Natural killer cell (primary cell): ENCODE results near the gene CNTNAP1. TPM values are rescaled to one million over a fixed set of nuclear protein-coding genes. Genes with fewer than 3 reads are reported as not detected.

Experiments
- ATAC-seq, 3 donors: fragments of 150-1000 bp in 2 of 3; fragments of 200-7000 bp in 1 of 3; cut with Tn5 transposase; 1 replicate in 1 of 3; 2 replicates in 2 of 3; pipeline ENCODE4 v1.10.0; 2021; ENCODE audit warnings: mild to moderate bottlenecking in 2 of 3, moderate library complexity in 2 of 3
- DNase-seq, 2 donors: peaks; one replicate each; pipeline versions ENCODE4 v3.0.0 to v3.0.0-alpha.2; 2013 to 2021; ENCODE audit warnings: mixed read lengths in 1 of 2
- H3K27ac ChIP-seq: one replicate; pipeline ENCODE4 v1.5.1; 2013; ENCODE audit warnings: mild to moderate bottlenecking, low read length
- H3K27me3 ChIP-seq: one replicate; pipeline ENCODE4 v1.6.1; 2013; ENCODE audit warnings: low read length; ENCODE audit not compliant: control insufficient read depth, insufficient read depth
- H3K36me3 ChIP-seq: one replicate; pipeline ENCODE4 v1.6.1; 2013; ENCODE audit warnings: low read length; ENCODE audit not compliant: control insufficient read depth, insufficient read depth
- H3K4me1 ChIP-seq: one replicate; pipeline ENCODE4 v1.6.1; 2013; ENCODE audit warnings: low read length; ENCODE audit not compliant: control insufficient read depth, insufficient read depth
- H3K4me3 ChIP-seq: one replicate; pipeline ENCODE4 v1.5.1; 2013; ENCODE audit warnings: low read length
- H3K9me3 ChIP-seq: one replicate; pipeline ENCODE4 v1.6.1; 2013; ENCODE audit warnings: low read length; ENCODE audit not compliant: control insufficient read depth, insufficient read depth
- H3K27ac Mint-ChIP-seq, 2 donors: one replicate each; pipeline ENCODE4 v1.8.0; 2022; ENCODE audit warnings: mild to moderate bottlenecking in 2 of 2, mixed read lengths in 2 of 2, moderate library complexity in 1 of 2
- H3K27me3 Mint-ChIP-seq, 2 donors: one replicate each; pipeline ENCODE4 v1.8.0; 2022; ENCODE audit warnings: low read depth in 2 of 2, mixed read lengths in 2 of 2
- H3K36me3 Mint-ChIP-seq: one replicate; pipeline ENCODE4 v1.8.0; 2022; ENCODE audit warnings: mixed read lengths
- H3K4me1 Mint-ChIP-seq, 2 donors: one replicate each; pipeline ENCODE4 v1.8.0; 2022; ENCODE audit warnings: mixed read lengths in 2 of 2
- H3K4me3 Mint-ChIP-seq: one replicate; pipeline ENCODE4 v1.8.0; 2022; ENCODE audit warnings: mild to moderate bottlenecking, moderate library complexity, mixed read lengths
- H3K9me3 Mint-ChIP-seq, 2 donors: one replicate each; pipeline ENCODE4 v1.8.0; 2022; ENCODE audit warnings: mixed read lengths in 2 of 2
- CTCF ChIP-seq: fragments of 200-600 bp; IDR thresholded peaks from one replicate; pipeline ENCODE4 v1.8.0; 2022; ENCODE audit warnings: antibody characterized with exemption
- WGBS: methylation state at CpG from one replicate; pipeline ENCODE4 v1.1.7; 2013; ENCODE audit warnings: missing lambda C conversion rate; ENCODE audit not compliant: insufficient coverage; 5-methylcytosine and 5-hydroxymethylcytosine counted together
- intact Hi-C: fragments of 100-400 bp; cut with micrococcal nuclease; formaldehyde crosslinking; loops from one replicate; pipeline ENCODE4 v1.14.2; 2022
- total RNA-seq, 4 donors: library from RNA; stranded (reverse); fragments of 120-200 nt in 1 of 4; gene quantifications; one replicate each; pipeline versions ENCODE4 v1.2.3 to v1.2.4, GENCODE V29; 2013 to 2022

Gene CNTNAP1
- total RNA-seq, 3 donors from 2014 or later (not counting 1 experiment from before 2014, with no cell fraction given): 0.33 to 0.85 (median 0.39) TPM

GRCh38 chr17:42694524-42694923 is 12.2 kb downstream of the CNTNAP1 start:
- no peaks in the 10 kb centered on the region for H3K27me3 ChIP-seq
- no peak overlapping the region for H3K27ac Mint-ChIP-seq
- no peaks in the 10 kb centered on the region for H3K27me3 Mint-ChIP-seq
- H3K9me3 Mint-ChIP-seq: no peaks in the 10 kb centered on the region
- TF ChIP-seq CTCF: no peak
- H3K4me3 ChIP-seq: no peak overlapping the region
- 84% methylated on average over 3 of the region's 3 CpGs for WGBS
- no peaks in the 10 kb centered on the region for H3K36me3 ChIP-seq
- H3K9me3 ChIP-seq: no peaks in the 10 kb centered on the region
- H3K27ac ChIP-seq: no peak overlapping the region
- intact Hi-C loops: no loop called here
- no peaks in the 10 kb centered on the region for H3K4me1 Mint-ChIP-seq
- H3K4me1 ChIP-seq: no peaks in the 10 kb centered on the region
- ATAC-seq: no peak
- H3K36me3 Mint-ChIP-seq: no peaks in the 10 kb centered on the region
- no peak for DNase-seq
- no peak overlapping the region for H3K4me3 Mint-ChIP-seq

- intact Hi-C loops: no loop called here
- Mint-ChIP-seq H3K36me3 (no peaks in the 10 kb centered on the region), H3K4me3 (no peak overlapping the region), H3K9me3 (no peaks in the 10 kb centered on the region), H3K27me3 (no peaks in the 10 kb centered on the region), H3K27ac (no peak overlapping the region), H3K4me1 (no peaks in the 10 kb centered on the region)
- no peak for DNase-seq
- Histone ChIP-seq H3K27me3 (no peaks in the 10 kb centered on the region), H3K27ac (no peak overlapping the region), H3K4me3 (no peak overlapping the region), H3K36me3 (peaks cover under 1% of the 10 kb centered on the region), H3K4me1 (no peaks in the 10 kb centered on the region), H3K9me3 (no peaks in the 10 kb centered on the region)
- ATAC-seq: no peak
- no peak for TF ChIP-seq CTCF
- WGBS: 96% methylated on average over 20 of the region's 20 CpGs
Observed at GRCh38 chr17:42695500-42695899, 13.2 kb downstream of the CNTNAP1 start.

GRCh38 chr17:42697108-42697811 is 14.9 kb downstream of the CNTNAP1 start:
- H3K27ac ChIP-seq: no peak overlapping the region
- 97% methylated on average over 19 of the region's 19 CpGs for WGBS
- H3K27me3 ChIP-seq: no peaks in the 10 kb centered on the region
- peaks cover 4% of the 10 kb centered on the region for H3K4me1 ChIP-seq
- no peak for TF ChIP-seq CTCF
- no peaks in the 10 kb centered on the region for H3K36me3 Mint-ChIP-seq
- no peaks in the 10 kb centered on the region for H3K9me3 Mint-ChIP-seq
- H3K27me3 Mint-ChIP-seq: no peaks in the 10 kb centered on the region
- no peak for DNase-seq
- H3K4me3 ChIP-seq: no peak overlapping the region
- H3K4me1 Mint-ChIP-seq: peaks cover 0 to 5% of the 10 kb centered on the region in 2 donors
- intact Hi-C loops: no loop called here
- no peak overlapping the region for H3K27ac Mint-ChIP-seq
- peaks cover 17% of the 10 kb centered on the region for H3K36me3 ChIP-seq
- H3K9me3 ChIP-seq: no peaks in the 10 kb centered on the region
- no peak for ATAC-seq
- no peak overlapping the region for H3K4me3 Mint-ChIP-seq
